Epithelial cell of esophagus (primary cell): ENCODE results near the gene ATF5.

Experiments
- DNase-seq: peaks from one replicate; pipeline ENCODE4 v3.0.0; 2010; ENCODE audit warnings: low read depth
- H3K4me3 ChIP-seq: 2 replicates; pipeline ENCODE4 v1.5.1; 2011; ENCODE audit warnings: mild to moderate bottlenecking, low read length, control low read depth
- TF ChIP-seq, protein P1 (sequence below): IDR thresholded peaks from 2 replicates; pipeline ENCODE4 v1.5.1; 2011; ENCODE audit warnings: low read depth, mild to moderate bottlenecking, low read length, control low read depth, inconsistent platforms; ENCODE audit not compliant: insufficient read depth; ENCODE audit errors: missing control alignments

The ATF5 gene

DNA sequence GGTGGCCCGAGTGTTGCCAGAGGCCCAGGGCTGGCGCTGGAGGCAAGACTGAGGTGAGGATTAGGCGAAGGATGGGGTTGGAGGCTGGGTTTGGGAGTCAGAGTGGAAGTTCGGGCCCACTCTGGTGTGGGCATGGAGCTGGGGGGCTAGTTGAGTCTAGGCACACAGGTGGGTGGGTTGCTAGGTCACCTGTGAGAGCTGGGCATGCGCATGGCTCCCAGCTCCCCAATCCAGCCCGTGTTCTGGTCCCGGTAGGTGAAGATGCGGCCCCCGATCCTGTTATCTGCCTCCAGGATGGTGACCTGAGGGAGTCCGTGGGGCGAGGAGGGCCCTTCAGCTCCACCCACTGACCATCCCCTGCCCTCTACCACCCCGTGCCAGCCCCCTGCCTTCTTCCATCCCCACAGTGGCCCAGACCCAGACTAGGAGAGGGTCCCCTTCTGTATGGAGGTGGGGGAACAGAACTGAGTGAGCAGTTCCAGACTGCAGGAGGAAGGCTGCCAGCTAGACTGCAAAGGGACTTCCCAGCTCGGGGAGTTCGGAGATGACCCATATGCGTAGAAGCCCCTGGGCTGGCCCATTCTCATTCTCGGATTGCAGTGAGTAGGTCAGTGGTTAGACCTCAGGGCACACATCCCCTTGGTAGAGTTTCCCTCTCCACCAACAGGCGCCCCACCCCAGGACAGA lies 34.0 kb upstream of the ATF5 start:
- DNase-seq, result no peak
- H3K4me3 ChIP-seq, result no peak overlapping the region
- TF ChIP-seq, protein P1, sequence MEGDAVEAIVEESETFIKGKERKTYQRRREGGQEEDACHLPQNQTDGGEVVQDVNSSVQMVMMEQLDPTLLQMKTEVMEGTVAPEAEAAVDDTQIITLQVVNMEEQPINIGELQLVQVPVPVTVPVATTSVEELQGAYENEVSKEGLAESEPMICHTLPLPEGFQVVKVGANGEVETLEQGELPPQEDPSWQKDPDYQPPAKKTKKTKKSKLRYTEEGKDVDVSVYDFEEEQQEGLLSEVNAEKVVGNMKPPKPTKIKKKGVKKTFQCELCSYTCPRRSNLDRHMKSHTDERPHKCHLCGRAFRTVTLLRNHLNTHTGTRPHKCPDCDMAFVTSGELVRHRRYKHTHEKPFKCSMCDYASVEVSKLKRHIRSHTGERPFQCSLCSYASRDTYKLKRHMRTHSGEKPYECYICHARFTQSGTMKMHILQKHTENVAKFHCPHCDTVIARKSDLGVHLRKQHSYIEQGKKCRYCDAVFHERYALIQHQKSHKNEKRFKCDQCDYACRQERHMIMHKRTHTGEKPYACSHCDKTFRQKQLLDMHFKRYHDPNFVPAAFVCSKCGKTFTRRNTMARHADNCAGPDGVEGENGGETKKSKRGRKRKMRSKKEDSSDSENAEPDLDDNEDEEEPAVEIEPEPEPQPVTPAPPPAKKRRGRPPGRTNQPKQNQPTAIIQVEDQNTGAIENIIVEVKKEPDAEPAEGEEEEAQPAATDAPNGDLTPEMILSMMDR, result no peak

DNA sequence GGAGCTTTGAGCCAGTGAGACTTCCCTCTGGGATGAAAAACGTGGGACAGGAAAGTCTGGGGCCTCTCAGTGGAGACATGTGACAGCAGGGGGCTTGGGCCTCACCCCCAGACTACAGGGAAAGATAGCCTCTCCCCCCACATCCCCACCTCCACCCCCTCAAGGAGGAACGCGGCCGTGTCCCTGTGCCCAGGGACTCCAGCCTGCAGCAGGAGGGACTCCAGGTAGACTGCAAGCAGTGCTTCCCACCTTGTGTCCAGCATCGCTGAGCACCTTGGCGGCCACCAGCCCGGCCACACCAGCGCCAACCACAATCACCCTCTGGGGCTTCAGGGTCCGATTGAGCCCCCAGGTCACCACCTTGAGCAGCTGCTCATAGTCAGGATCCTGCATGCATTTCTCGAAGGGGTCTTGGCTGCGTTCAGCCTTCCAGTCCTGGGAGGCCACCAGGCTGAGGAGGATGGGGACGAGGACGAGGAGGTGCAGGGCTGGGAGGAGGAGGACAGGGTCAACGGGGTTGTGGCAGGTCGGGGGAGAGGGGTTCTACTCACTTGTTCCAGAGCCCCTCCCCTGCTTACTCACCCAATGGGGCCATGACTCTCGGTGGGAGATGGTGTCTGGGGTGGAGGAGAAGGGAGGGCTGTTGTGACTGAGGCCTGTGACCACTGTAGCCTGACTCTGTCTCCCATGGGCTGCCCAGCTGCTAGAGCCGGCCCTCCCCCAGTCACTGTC lies 33.3 kb upstream of the ATF5 start:
- no peak for DNase-seq
- H3K4me3 ChIP-seq, result no peak overlapping the region
- TF ChIP-seq, protein P1, result no peak

DNA sequence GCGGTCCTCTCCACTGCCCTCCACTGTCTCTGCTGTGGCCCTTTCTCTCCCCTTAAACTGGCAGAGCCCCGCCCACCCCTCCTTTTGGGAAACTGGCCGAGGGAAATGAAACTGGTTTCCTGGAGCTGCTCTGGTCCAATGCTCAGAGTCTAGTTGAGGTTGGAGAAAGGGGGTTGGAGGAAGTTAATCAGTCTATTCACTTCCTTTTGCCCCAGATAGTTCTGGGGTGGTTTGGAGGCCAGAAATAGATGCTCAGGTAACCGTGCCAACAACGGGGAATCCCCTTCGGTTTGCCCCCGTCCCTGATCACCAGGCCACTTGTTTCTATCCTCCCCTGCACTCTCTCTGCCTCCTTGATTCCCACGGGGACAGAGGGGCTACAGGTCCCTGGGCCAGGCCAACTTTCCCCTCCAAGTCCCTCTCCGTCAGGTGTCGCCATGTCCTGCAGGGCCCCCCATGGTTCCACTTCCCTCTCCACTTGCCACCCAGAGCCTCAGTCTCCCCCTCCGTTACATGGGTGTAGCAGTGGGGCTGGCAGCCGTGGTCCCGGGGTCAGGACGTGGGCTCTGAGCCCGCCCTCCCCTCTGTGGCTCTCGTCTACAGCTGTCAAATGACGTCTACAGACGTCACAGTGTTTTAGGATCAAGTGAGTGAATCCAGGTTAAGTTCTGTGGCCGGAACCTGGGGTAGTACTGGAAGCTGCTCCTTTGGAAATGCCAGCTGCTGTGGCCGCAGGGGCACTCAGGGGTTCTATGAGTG lies 32.0 kb upstream of the ATF5 start, which contains the start of gene IL4I1:
Gene IL4I1 (minus strand): TSS at position 25 of the 759 bp plus-strand sequence. CDS start 727 bp downstream, outside the sequence.
- TF ChIP-seq, protein P1, result no peak
- DNase-seq, result no peak
- no peak within 1 kb of the TSS for H3K4me3 ChIP-seq

DNA sequence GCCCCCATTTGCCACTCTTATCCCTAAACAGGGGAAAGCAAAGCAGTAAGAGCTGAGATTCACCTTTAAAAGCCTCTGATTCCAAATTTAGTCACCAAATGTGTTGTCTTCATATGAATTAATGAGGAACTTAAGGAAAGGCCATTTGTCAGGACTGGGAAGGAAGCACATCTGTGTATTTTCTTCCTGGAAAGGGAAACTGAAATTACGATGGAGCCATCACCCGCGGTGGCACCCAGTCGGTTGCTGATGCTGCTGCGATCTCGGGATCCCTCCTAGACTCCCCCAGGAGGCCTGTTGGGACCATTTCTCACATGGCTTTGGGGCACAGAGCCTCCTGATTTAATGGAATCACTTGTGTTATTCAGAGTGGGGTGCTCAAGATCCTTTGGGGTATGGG lies 24.9 kb upstream of the ATF5 start:
- no peak overlapping the region for H3K4me3 ChIP-seq
- DNase-seq, result no peak
- TF ChIP-seq, protein P1, result no peak

DNA sequence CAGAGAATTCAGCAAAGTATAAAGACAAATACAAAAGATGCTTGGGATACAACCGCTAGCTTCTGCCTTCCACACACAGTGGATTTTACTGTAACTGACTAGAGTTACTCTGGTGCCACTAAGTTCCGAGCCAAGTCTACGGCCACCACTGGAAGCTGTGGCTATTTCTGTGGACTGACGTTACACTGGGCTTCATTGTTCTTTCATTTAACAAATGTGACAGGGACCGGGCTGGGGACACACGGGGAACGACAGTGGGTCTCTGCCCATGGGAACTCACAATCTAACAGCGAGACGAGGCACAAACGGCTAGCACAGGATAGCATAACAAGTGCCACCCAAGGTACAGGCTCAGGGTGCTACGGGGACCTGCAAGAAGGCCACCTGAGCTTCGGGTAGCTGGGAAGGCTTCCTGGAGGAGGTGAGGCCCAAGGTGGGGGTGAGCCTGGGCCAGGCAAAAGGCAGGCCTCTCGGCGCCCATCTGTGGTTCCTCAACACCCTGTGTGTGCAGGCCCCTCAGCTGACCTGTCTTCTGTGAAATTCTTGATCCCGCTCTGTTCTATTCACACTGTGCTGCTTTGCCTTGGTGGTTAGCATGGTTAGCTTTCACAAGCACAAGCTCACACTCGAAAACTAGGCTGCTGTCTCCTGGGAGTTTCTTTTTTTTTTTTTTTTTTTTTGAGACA lies 22.0 kb upstream of the ATF5 start:
- TF ChIP-seq, protein P1, result no peak
- DNase-seq, result no peak
- no peak overlapping the region for H3K4me3 ChIP-seq

DNA sequence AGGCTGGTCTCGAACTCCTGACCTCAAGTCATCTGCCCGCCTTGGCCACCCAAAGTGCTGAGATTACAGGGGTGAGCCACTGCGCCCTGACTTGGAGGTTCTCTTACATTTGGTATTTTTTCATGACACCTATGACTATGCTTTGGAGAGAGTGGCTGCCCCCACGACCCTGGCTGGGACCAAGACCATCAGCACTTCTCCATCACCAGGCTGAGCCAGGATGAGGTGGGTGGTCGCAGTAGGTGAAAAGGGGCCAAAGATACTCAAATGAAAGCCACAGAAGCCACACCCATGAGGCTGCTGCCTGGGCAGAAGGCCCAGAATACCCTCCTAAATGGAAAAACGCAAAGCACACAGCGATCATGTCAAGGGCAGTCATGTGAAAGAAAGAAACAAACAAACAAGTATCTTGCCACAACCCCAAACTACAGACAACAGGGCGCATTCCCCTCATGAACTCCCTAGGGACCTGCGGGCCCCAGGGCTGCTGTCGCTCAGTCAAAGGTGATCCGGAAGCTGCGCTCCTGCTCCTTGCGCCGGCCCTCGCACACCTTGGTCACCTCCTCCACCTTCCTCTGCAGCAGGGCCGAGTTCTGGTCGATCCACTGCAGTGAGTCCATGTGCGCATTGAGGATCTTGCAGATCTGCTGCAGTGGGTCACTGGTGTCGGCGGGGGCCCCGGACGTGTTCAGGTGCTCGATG lies 21.1 kb upstream of the ATF5 start:
- no peak for DNase-seq
- TF ChIP-seq, protein P1, result no peak
- no peak overlapping the region for H3K4me3 ChIP-seq
